Hepatocyte (in vitro differentiated cells): Measurements from ENCODE around the gene RNF175. TPM values are rescaled to one million over a fixed set of nuclear protein-coding genes. Genes with fewer than 3 reads are reported as not detected.
"Not testable (repeated sequence)": the region's sequence is repeated elsewhere in the genome, so short reads cannot be mapped to it uniquely, and the experiment has no call there.

Source experiments
- DNase-seq: peaks from one replicate; pipeline ENCODE4 v3.0.0-alpha.2; 2016; ENCODE audit warnings: low spot score
- H2AFZ ChIP-seq: fragments of 200-600 bp; sonication (generic); 2 replicates; pipeline ENCODE4 v1.6.0; 2016; ENCODE audit warnings: antibody characterized with exemption, mild to moderate bottlenecking
- H3K27ac ChIP-seq: fragments of 200-600 bp; sonication (generic); 2 replicates; pipeline ENCODE4 v1.5.1; 2016; ENCODE audit warnings: mild to moderate bottlenecking
- H3K27me3 ChIP-seq: fragments of 200-600 bp; sonication (generic); 2 replicates; pipeline ENCODE4 v1.6.1; 2016
- H3K36me3 ChIP-seq: fragments of 200-600 bp; sonication (generic); replicated peaks from 2 replicates; pipeline ENCODE4 v1.5.1; 2016; ENCODE audit warnings: low read depth; ENCODE audit not compliant: insufficient read depth
- H3K4me1 ChIP-seq: fragments of 200-600 bp; sonication (generic); 2 replicates; pipeline ENCODE4 v1.5.1; 2016; ENCODE audit warnings: mild to moderate bottlenecking, moderate library complexity; ENCODE audit not compliant: insufficient read depth
- H3K4me2 ChIP-seq: fragments of 200-600 bp; sonication (generic); 2 replicates; pipeline ENCODE4 v1.6.0; 2016
- H3K4me3 ChIP-seq: fragments of 200-600 bp; sonication (generic); 2 replicates; pipeline ENCODE4 v1.5.1; 2016; ENCODE audit warnings: mild to moderate bottlenecking
- H3K79me2 ChIP-seq: fragments of 200-600 bp; sonication (generic); 2 replicates; pipeline ENCODE4 v1.6.0; 2017; ENCODE audit warnings: mild to moderate bottlenecking
- H3K9me2 ChIP-seq: fragments of 200-600 bp; sonication (generic); replicated peaks from 2 replicates; pipeline ENCODE4 v1.6.0; 2017; ENCODE audit warnings: mild to moderate bottlenecking; ENCODE audit not compliant: insufficient read depth
- H3K9me3 ChIP-seq: fragments of 200-600 bp; sonication (generic); 2 replicates; pipeline ENCODE4 v1.5.1; 2016; ENCODE audit warnings: low read depth, mild to moderate bottlenecking
- H4K20me1 ChIP-seq: fragments of 200-600 bp; sonication (generic); 2 replicates; pipeline ENCODE4 v1.6.0; 2016; ENCODE audit warnings: mild to moderate bottlenecking; ENCODE audit not compliant: insufficient read depth, poor library complexity, severe bottlenecking
- EZH2 ChIP-seq: fragments of 200-600 bp; sonication (generic); IDR thresholded peaks from 2 replicates; pipeline ENCODE4 v1.6.1; 2016; ENCODE audit warnings: antibody characterized with exemption, mild to moderate bottlenecking, borderline replicate concordance
- EZH2phosphoT487 ChIP-seq: fragments of 200-600 bp; sonication (generic); IDR thresholded peaks from one replicate; pipeline ENCODE4 v1.6.1; 2018; ENCODE audit warnings: antibody characterized with exemption, mild to moderate bottlenecking, low read depth, moderate library complexity; ENCODE audit not compliant: unreplicated experiment, severe bottlenecking
- WGBS: methylation state at CpG from one replicate; pipeline ENCODE4 v1.1.6; 2016; ENCODE audit warnings: low lambda C conversion rate; ENCODE audit errors: missing lambda C conversion rate; 5-methylcytosine and 5-hydroxymethylcytosine counted together
- polyA plus RNA-seq: library from polyadenylated mRNA; unstranded; fragments of >200 nt; fragmentation: Nextera tagmentation; extraction: Ambion mirVana; gene quantifications from 2 replicates; pipeline ENCODE4 v1.2.1, GENCODE V29; 2016
- total RNA-seq: library from RNA; depleted of rRNA; stranded (reverse); fragments of >200 nt; gene quantifications from 2 replicates; pipeline ENCODE4 v1.2.3, GENCODE V29; 2014
- TF ChIP-seq, protein P1 (sequence below): fragments of 200-600 bp; sonication (generic); IDR thresholded peaks from 2 replicates; pipeline ENCODE4 v1.5.1; 2016; ENCODE audit warnings: antibody characterized with exemption, mild to moderate bottlenecking; ENCODE audit not compliant: poor library complexity

RNF175 gene
- total and polyA plus RNA-seq, 2 experiments from 2014 or later = 2.1 to 2.8 TPM

DNA sequence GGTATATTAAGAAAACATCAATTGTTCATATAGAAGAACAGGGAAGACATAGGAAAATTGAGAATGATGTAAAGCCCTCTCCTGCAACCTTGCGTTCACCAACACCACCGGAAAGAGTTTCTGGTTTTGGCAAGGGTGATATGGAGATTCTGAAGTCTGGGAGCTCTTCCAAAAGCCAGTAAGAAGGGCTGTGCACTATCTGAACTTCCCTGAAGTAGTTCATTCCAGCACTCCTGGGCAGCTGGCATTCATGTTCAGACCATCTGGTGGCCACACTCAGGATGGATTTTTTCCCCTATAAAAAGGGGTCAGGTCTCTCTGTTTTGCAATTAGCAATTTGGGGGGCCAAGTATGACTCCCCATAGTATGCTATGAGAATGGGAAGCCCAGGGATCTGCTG, 91.2 kb downstream of the RNF175 start:
- H3K27me3 ChIP-seq = no peaks in the 10 kb centered on the region

DNA sequence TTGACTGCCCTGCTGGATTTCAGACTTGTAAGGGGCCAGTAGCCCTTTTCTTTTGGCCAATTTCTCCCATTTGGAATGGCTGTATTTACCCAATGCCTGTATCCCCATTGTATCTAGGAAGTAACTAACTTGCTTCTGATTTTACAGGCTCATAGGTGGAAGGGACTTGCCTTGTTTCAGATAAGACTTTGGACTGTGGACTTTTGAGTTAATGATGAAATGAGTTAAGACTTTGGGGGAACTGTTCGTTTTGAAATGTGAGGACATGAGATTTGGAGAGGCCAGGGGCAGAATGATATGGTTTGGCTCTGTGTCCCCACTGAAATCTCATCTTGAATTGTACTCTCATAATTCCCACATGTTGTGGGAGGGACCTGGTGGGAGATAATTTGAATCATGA, 93.3 kb downstream of the RNF175 start:
- peaks cover 14% of the 10 kb centered on the region for H3K4me1 ChIP-seq
- H2AFZ ChIP-seq, DNase-seq, H3K9me2 ChIP-seq, H3K4me2 ChIP-seq, H3K79me2 ChIP-seq, H3K27me3 ChIP-seq, H3K4me3 ChIP-seq, H3K36me3 ChIP-seq, H3K9me3 ChIP-seq, H4K20me1 ChIP-seq: not testable (repeated sequence)
- H3K27ac ChIP-seq = peak overlapping the region; percentile 75
- WGBS = 43% methylated on average over 1 of the region's 1 CpG

More for the DNA sequence above, 91.2 kb downstream of the RNF175 start:
- no peak overlapping the region for H3K4me2 ChIP-seq
- TF ChIP-seq, protein P1, sequence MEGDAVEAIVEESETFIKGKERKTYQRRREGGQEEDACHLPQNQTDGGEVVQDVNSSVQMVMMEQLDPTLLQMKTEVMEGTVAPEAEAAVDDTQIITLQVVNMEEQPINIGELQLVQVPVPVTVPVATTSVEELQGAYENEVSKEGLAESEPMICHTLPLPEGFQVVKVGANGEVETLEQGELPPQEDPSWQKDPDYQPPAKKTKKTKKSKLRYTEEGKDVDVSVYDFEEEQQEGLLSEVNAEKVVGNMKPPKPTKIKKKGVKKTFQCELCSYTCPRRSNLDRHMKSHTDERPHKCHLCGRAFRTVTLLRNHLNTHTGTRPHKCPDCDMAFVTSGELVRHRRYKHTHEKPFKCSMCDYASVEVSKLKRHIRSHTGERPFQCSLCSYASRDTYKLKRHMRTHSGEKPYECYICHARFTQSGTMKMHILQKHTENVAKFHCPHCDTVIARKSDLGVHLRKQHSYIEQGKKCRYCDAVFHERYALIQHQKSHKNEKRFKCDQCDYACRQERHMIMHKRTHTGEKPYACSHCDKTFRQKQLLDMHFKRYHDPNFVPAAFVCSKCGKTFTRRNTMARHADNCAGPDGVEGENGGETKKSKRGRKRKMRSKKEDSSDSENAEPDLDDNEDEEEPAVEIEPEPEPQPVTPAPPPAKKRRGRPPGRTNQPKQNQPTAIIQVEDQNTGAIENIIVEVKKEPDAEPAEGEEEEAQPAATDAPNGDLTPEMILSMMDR = no peak
- no peaks in the 10 kb centered on the region for H3K79me2 ChIP-seq
- no peak for DNase-seq
- H3K4me3 ChIP-seq = no peak overlapping the region
- H2AFZ ChIP-seq = no peak overlapping the region
- 98% methylated on average over 2 of the region's 2 CpGs for WGBS
- no peaks in the 10 kb centered on the region for H3K9me2 ChIP-seq
- peaks cover 14% of the 10 kb centered on the region for H3K4me1 ChIP-seq
- no peaks in the 10 kb centered on the region for H4K20me1 ChIP-seq
- H3K27ac ChIP-seq = no peak overlapping the region
- no peaks in the 10 kb centered on the region for H3K36me3 ChIP-seq
- no peaks in the 10 kb centered on the region for H3K9me3 ChIP-seq

- WGBS = 94% methylated on average over 1 of the region's 1 CpG
- H3K9me3 ChIP-seq = no peaks in the 10 kb centered on the region
- no peaks in the 10 kb centered on the region for H3K9me2 ChIP-seq
- H2AFZ ChIP-seq = no peak overlapping the region
- peaks cover 14% of the 10 kb centered on the region for H3K4me1 ChIP-seq
- no peaks in the 10 kb centered on the region for H3K27me3 ChIP-seq
- no peak overlapping the region for H3K4me2 ChIP-seq
- no peaks in the 10 kb centered on the region for H4K20me1 ChIP-seq
- no peak for DNase-seq
- no peaks in the 10 kb centered on the region for H3K36me3 ChIP-seq
- H3K79me2 ChIP-seq = no peaks in the 10 kb centered on the region
- TF ChIP-seq EZH2 = no peak
- TF ChIP-seq, protein P1 = no peak
- no peak for TF ChIP-seq EZH2phosphoT487
- H3K4me3 ChIP-seq = no peak overlapping the region
- H3K27ac ChIP-seq = no peak overlapping the region
These were observed 96.2 kb downstream of the RNF175 start for GRCh38 chr4:153663667-153664066.

DNA sequence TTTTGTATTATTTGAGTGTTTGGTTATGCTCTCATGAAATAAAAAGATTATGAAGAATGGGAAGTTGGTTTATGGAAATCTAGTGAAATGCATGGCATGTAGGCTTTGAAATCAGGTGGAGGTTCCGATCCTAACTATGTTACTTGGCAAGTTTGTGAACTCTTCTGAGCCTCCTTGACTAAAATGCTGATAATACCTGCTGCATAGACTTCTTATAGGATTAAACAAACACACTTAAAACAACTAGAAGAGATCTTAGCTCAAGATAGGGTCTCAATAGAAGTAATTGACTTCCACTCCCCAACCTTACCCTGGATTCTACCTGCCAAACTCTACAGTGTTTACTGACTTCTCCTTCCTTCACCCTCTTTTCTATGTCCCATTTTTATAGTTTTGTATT, 97.9 kb downstream of the RNF175 start:
- Histone ChIP-seq H3K27ac (no peak overlapping the region), H3K4me2 (no peak overlapping the region), H3K36me3 (no peaks in the 10 kb centered on the region), H3K9me2 (no peaks in the 10 kb centered on the region), H3K4me3 (no peak overlapping the region), H4K20me1 (no peaks in the 10 kb centered on the region), H3K27me3 (no peaks in the 10 kb centered on the region), H3K9me3 (no peaks in the 10 kb centered on the region), H2AFZ (no peak overlapping the region), H3K4me1 (peaks cover 10% of the 10 kb centered on the region), H3K79me2 (no peaks in the 10 kb centered on the region)
- no peak for TF ChIP-seq EZH2phosphoT487
- TF ChIP-seq, protein P1 = no peak
- TF ChIP-seq EZH2 = no peak
- WGBS = 87% methylated on average over 1 of the region's 1 CpG
- no peak for DNase-seq
